ENCODE data around the gene MINDY4.

DNA sequence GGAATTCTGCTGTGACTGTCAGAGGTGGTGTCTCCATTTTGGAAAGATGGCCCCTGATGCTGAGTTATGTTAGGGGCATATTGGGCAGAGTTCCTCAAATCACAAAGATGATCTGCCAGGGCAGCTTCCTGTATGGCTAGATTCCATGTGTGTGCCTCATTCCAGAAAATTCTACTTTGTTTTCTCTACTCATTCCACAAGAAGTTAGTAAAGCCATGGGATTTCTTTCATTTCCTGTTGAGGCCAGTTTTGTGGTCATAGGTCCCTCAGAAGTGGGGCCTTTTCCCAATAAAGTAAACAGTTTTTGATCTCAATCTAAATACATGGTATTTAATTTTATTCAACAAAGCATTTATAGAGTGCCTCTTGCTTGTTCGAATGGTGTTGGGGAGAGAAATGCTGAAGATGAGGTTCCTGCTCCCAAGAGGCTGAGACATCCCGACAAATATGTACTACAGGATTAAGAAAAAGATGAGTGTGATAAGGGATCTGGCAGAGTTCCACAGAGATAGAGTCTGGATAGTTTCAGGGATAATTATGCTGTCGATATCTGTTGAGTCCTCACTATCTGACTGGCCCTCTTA, 33.0 kb downstream of the MINDY4 start:
- TF ChIP-seq, protein P1, sequence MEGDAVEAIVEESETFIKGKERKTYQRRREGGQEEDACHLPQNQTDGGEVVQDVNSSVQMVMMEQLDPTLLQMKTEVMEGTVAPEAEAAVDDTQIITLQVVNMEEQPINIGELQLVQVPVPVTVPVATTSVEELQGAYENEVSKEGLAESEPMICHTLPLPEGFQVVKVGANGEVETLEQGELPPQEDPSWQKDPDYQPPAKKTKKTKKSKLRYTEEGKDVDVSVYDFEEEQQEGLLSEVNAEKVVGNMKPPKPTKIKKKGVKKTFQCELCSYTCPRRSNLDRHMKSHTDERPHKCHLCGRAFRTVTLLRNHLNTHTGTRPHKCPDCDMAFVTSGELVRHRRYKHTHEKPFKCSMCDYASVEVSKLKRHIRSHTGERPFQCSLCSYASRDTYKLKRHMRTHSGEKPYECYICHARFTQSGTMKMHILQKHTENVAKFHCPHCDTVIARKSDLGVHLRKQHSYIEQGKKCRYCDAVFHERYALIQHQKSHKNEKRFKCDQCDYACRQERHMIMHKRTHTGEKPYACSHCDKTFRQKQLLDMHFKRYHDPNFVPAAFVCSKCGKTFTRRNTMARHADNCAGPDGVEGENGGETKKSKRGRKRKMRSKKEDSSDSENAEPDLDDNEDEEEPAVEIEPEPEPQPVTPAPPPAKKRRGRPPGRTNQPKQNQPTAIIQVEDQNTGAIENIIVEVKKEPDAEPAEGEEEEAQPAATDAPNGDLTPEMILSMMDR (IDR thresholded peaks at IDR 0.05; ENCODE audit: control extremely low read depth in 1 of 3, insufficient read depth in 1 of 3, low read depth in 1 of 3, low read length in 3 of 3) = no peak
- TF ChIP-seq KDM5A (IDR thresholded peaks at IDR 0.05; ENCODE audit: low read length) (no peak), EP300 (IDR thresholded peaks at IDR 0.05; ENCODE audit: borderline replicate concordance in 1 of 2, low read depth in 2 of 2, low read length in 2 of 2) (no peak), TEAD4 (IDR thresholded peaks at IDR 0.05; ENCODE audit: low read depth, low read length) (no peak), POLR2AphosphoS5 (IDR thresholded peaks at IDR 0.05; ENCODE audit: low read depth, low read length) (no peak), POLR2A (IDR thresholded peaks at IDR 0.05; ENCODE audit: control extremely low read depth in 1 of 2, low read depth in 2 of 2, low read length in 2 of 2) (no peak), RAD21 (IDR thresholded peaks at IDR 0.05 in 1 of 2, conservative IDR thresholded peaks at IDR 0.05 in 1 of 2; ENCODE audit: low read depth in 2 of 2, low read length in 2 of 2) (no peak), RBBP5 (IDR thresholded peaks at IDR 0.05; ENCODE audit: borderline replicate concordance, low read depth, low read length) (no peak), CEBPB (IDR thresholded peaks at IDR 0.05; ENCODE audit: low read depth, low read length) (no peak)

Measured in H1 (cell line).